GM18867 (cell line): ENCODE results near the gene SPP1.
"Not testable (repeated sequence)": the region's sequence is repeated elsewhere in the genome, so short reads cannot be mapped to it uniquely, and the experiment has no call there.

Experiments used
- ATAC-seq: cut with Tn5 transposase; IDR thresholded peaks from one replicate; pipeline ENCODE4 v1.9.1; 2021; ENCODE audit warnings: mild to moderate bottlenecking, moderate library complexity; ENCODE audit not compliant: unreplicated experiment

SPP1 gene

GRCh38 chr4:88017516-88018297, 42.2 kb downstream of the SPP1 start:
- ATAC-seq = no peak

- ATAC-seq = no peak
Measured at GRCh38 chr4:88018466-88018865, 43.0 kb downstream of the SPP1 start.

GRCh38 chr4:88021824-88022223, 46.3 kb downstream of the SPP1 start:
- no peak for ATAC-seq

- ATAC-seq = no peak
Measured at GRCh38 chr4:88022289-88022688, 46.8 kb downstream of the SPP1 start.

GRCh38 chr4:88025868-88026661, 50.6 kb downstream of the SPP1 start:
- not testable (repeated sequence) for ATAC-seq

GRCh38 chr4:88027611-88028608, 52.4 kb downstream of the SPP1 start:
- no peak for ATAC-seq

- no peak for ATAC-seq
Measured at GRCh38 chr4:88028946-88029345, 53.4 kb downstream of the SPP1 start.

GRCh38 chr4:88029556-88029955, 54.0 kb downstream of the SPP1 start:
- ATAC-seq = no peak

GRCh38 chr4:88030565-88031310, 55.2 kb downstream of the SPP1 start:
- ATAC-seq = no peak
